ENCODE data around the gene RUNX3.

The RUNX3 gene

DNA sequence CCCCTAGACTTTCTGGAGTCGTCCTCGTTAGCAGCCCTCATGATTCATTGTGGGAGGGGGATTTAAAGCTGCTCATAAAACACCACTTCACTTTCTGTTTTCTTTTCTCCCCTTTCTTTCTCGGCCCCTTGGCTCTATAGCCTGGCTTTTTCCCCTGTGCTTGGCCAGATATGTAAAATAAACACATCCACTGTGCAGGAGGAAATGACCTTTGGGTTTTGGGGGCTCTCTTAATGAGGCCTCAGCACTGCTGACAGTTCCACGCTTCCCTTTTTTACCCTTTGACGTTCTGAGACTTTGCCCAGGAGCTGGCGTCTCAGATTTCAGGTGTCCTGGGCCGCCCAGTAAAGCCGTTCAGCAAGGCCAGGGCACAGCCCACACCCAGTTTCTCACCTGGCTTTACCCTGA is 65.7 kb downstream of the RUNX3 start:
- DNase-seq (ENCODE audit: low read depth in 2 of 2), result no peak

DNA sequence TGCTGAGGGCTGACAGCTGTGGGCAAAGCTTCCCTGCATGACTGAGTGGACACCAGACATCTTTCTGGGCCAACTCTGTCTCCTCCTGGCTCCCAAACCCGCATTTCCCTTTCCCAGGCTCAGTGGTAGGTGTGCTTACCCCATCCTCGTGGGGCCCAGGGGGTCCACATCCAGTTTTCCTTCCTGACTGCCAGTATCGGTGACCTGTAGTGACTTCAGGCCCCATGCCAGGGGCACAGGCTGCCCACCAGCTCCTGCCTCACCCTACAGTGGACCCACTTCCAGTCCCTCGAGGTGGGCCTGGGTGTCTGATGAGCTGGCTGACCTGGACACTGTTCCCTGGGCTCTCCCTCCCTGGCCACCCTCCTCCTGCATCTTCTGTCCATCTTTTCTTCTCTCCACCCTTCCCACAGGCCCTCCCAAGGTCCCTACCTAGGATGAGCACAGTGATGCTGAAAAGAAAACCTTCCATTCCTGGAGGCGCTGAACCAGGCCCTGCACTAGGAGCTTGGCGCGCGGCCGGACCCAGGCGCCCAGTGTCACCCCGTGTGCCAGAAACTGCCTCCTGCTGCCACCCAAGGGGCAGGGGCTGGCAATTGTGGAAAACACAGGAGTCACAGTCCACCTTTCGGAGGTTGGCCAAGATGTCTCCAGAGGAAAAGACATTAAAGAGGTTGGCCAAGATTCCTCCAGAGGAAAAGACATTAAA is 67.1 kb downstream of the RUNX3 start:
- DNase-seq (ENCODE audit: low read depth in 2 of 2), result no peak

DNA sequence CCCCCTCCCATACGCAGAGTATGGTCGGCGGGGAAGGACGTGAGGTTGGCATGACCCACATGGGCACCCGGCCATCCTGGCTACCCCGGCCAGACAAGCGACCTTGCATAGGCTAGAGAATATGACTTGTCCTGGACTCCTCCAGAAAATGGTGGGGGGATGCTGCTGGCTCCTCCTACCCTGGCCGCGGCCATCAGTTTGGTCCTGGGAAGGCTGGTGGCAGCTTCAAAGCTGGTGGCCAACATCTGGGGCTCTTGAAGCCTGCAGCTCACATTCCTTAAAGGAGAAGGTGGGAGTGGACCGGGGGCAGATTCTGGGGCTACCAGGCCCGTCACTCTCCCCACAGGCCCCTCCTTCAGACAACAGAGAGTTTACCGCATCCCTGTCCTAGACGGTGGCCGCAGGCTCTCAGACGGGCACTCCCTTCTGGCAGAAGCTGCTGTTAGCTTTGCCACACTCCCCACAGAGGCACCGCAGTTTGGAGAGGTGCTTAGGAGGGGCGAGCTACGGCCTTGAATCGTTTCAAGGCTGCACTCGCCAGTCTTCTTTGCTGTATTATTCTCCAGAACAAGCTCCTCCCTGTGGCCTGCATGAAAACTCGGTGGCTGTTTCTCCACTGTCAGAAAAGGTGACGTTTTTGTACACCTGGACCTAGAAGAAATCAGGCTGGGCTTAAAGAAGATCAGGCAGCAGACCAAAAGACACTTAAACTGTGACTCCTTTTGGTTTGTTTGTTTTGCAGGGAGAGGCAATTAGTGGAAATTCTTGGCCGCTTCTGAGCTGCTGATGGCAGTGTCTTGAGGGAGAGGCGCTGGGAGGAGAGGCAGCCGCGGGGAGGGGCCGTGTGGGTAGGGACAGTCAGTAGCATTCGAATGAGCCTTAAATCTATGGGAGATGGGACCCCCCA is 68.0 kb downstream of the RUNX3 start:
- DNase-seq (ENCODE audit: low read depth in 2 of 2), result no peak

DNA sequence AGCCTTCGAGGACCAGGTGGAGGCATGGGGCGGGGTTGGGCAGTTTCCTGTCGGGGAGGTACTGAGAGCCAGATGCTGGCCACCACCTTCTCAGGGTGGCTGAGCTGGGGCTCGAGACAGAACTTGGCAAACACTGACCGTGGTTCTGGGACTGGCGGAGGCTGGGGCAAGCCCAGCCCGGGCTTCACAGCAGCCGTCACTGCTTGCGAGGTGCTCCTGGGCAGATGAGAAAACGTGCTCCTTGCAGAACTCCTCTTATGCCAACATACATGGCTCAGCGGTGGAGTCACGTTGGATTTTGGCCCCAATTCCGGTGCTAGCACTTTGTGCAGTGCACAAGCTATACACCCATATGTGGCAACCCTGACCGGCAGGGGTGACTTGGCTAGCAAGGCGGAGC is 69.2 kb downstream of the RUNX3 start:
- DNase-seq (ENCODE audit: low read depth in 2 of 2), result no peak

DNA sequence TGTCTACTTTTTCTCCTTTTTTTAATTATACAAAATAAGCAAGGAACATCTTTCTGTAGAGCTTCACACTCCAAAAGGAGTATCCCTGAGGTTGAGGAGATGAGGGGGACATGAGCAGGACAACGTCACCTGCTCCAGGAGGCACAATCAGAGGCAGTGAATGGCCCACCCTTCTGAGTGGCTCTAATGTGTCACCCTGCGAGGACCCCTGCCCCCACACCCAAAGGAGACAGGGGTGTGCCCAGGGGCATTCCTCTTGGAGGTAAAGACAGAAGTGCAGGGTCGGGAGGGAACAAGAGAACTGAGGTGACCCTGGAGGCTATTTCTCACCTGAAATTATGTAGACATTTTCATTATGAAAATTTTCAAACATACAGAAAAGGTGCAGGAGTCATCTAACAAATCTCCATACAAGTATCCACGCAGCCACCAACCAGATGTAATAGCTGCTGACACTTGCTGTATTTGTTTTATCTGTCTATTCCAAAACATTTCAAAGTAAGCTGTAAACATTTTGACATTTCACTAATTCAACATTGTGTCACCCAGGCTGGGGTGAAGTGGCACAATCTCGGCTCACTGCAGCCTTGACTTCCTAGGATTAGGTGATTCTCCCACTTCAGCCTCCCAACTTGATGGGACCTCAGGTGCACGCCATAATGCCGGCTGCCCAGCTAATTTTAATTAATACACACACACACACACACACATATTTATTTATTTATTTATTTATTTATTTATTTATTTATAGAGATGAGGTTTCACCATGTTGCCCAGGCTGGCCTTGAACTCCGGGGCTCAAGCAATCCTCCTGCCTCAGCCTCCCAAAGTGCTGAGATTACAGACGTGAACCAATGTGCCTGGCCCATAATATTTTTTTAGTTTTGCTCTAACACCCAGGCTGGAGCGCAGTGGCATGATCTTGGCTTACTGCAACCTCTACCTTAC is 70.7 kb downstream of the RUNX3 start:
- no peak for DNase-seq (ENCODE audit: low read depth in 2 of 2)

DNA sequence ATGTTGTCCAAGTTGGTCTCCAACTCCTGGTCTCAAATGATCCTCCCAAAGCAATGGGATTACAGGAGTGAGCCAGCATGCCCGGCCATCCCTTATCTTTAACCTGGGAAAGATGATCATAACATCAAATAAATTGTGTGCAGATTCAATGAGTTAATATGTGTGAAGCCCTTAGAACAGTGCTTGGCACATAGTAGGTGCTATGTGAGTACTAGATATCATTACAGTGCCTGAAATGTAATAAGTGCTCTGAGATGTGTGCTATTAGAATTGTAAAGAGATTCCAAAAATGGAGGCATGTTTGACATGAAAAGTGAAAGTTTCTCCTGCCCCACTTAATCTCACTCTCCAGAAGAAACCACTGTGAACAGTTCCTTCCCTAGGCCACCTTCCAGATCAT is 71.8 kb downstream of the RUNX3 start:
- DNase-seq (ENCODE audit: low read depth in 2 of 2), result no peak

DNA sequence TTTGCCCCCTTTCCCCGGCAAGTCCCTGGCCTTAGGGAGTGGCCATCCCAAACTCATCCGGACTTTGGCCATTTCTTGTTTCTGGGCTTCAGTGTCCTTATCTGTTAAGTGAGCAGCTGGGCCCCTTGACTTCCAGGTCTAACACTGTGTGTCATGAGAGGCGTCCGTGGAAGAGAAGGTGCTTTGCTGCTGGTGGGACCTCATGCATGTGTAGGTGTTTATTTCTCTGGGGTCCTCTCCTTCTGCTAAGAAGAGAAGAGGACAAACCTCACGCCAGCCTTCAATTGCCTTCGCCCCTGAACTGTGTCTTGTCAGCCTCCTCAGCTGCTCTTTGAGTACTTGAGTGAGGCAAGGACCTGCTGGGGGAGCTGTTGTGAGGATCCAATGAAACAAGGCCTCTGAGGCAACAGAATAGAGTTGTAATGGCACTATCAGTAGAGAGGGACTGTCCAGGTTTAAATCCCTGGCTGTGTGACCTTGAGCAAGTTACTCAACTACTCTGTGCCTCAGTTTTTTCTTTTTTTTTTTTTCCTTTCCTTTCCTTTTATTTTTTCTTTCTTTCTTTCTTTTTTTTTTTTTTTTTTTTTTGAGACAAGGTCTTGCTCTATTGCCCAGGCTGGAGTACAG is 72.5 kb downstream of the RUNX3 start:
- no peak for DNase-seq (ENCODE audit: low read depth in 2 of 2)

DNA sequence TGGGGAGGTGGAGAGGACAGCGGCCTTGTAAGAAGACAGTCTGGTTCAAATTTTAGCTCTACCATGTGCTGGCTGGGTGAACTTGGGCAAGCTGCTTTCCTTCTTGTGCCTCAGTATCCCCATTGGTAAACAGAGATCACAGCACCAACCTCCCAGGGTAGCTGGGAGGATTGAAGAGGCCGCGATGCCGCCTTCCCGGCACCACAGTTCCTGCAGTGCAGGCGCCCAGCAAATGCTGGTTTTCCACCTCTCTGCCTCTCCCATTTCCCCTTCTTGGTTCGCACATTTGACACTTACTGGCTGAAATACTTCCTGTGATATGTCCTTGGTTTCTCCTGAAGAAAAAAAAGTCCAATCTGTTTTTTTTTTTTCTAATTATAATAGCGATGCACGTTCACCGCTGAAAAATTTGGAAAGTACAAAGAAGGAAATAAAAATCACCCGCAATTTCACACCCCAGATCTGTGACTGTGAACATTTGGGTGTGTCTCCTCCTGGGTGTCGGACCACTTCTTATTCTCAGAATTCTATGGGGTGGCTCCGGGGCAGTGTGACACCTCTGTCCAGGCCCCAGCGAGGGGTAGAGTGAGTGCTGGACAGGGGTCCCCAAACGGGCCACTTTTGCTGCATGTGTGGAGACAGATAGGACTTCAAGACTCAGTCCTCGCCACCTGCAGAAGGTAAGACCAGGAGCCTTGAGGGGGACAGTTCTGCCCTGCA is 73.1 kb downstream of the RUNX3 start:
- DNase-seq (ENCODE audit: low read depth in 2 of 2), result no peak

DNA sequence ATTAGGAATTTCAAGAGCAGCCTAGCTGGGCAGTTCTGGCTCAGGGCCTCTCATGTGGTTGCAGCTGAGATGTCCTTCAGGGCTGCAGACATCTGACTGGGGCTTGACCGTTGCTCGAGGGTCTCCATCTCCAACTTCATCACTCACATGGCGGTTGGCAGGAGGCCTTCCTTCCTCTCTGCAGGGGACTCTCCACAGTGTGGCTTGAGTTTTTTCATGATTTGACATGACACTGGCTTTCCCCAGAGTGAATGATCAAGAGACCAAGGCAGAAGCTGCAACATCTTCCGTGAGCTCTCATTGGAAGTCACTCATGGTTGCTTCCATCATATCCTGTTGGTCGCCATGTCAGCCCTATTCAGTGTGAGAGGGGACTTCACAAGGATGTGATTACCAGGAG is 74.6 kb downstream of the RUNX3 start:
- no peak for DNase-seq (ENCODE audit: low read depth in 2 of 2)

DNA sequence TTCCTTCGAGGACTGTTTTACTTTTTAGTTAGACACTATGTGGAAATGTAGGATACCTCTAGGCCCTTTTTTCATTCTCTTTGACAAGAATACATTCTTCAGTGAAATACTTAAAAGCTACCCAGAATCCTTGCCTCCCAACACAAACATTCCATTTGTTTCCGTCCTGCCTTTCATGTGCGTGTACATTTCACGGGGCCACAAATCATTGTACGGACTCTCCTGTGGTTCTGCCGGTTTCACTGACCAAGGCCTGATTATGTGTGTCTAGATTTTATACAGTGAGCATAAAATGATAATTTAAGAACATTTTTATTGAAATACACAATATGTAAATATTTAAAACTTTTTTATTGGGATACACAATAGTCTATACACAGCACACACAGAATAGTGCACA is 76.4 kb downstream of the RUNX3 start:
- DNase-seq (ENCODE audit: low read depth in 2 of 2), result no peak

DNA sequence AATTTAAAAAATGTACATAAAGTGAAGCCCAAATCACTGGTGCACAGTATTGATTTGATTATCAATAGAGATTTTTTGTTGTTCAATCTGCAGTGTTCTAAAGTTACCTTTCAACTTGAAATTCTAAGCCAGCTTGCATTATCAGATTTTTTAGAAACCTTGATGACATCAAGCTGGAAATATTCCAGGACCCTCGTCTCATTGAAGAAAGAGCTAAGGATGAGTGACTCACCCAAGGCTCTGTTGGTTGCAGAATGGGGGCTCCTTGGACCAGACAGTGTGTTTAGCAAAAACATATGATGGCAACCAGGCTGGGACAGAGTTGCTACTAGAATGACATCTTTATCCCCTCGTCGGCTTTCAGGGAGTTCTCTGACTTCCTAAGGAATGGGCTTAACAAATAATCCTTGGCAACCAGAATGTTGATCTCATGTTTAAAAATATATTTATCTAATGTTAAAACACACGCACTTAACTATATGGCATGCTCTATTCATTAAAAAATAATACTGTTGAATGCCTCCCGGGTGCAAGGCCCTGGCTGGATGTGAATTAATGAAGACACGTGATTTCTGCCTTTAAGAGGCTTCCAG is 79.7 kb downstream of the RUNX3 start:
- DNase-seq (ENCODE audit: low read depth in 2 of 2), result no peak

DNA sequence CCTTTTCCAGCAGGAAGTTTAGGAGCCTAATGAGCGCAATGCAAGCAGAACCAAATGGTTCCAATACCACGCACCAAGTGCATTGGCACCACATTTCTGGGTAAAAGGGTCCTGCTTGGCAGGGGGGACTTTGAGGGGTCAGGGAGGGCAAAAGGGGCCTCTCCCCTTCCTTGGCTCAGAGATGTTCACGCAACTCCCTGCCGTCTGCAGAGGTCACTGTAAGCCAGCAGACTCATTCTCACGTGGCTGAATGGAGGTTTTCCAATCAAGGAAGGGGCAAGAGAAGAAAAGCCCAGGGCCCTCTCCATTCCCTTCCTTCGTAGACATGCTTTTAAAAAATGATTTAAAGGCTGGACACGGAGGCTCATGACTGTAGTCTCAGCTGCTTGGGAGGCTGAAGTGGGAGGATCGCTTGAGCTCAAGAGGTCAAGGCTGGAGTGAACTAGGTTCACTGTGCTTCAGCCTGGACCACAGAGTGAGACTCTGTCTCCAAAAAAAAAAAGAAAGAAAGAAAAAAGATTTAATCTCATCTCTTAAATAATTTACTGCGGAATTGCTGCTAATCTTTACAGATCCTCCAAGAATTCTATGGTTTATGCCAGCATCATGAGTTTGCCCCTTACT is 80.3 kb downstream of the RUNX3 start:
- DNase-seq (ENCODE audit: low read depth in 2 of 2), result no peak

All from stimulated activated CD8-positive, alpha-beta memory T cell treated with anti-CD3 and anti-CD28 coated beads, Interleukin-2, amount 100 ng/mL, for 48 hours (primary cell).